Suprapubic skin (tissue), 3 donors: Measurements from ENCODE around the gene R3HCC1L.

Experiments
- CTCF ChIP-seq, 2 donors: fragments of 200-600 bp in 1 of 2; fragments of 450-650 bp in 1 of 2; sonication (generic) in 1 of 2; IDR thresholded peaks; one replicate each; pipeline ENCODE4 v1.5.1; 2016 to 2019; ENCODE audit warnings: antibody characterized with exemption in 2 of 2, mild to moderate bottlenecking in 1 of 2, moderate library complexity in 1 of 2
- POLR2AphosphoS5 ChIP-seq, 3 donors: sonication (generic); formaldehyde crosslinking; IDR thresholded peaks; one replicate each; pipeline ENCODE4 v1.6.1; 2017; ENCODE audit warnings: antibody characterized with exemption in 3 of 3

GRCh38 chr10:98134117-98134430 is 383 bp upstream of the R3HCC1L start:
- no peak for TF ChIP-seq CTCF (IDR thresholded peaks at IDR 0.05)
- no peak for TF ChIP-seq POLR2AphosphoS5 (IDR thresholded peaks at IDR 0.05)
